WTC11 (cell line): ENCODE data around the gene ADAMTSL4. TPM values are rescaled to one million over a fixed set of nuclear protein-coding genes. Genes with fewer than 3 reads are reported as not detected.

Experiments used
- ATAC-seq: fragments of 200-7000 bp; cut with Tn5 transposase; 2 replicates; pipeline ENCODE4 v1.10.0; 2021; ENCODE audit warnings: mild to moderate bottlenecking, moderate library complexity
- CTCF ChIA-PET: fragments of 300-600 bp; sonication (Branson Sonifier 250); formaldehyde crosslinking; loops from one replicate; lab custom pipeline; 2021; ENCODE audit warnings: antibody characterized with exemption; lab: Charles Lee
- POLR2A ChIA-PET: fragments of 350-600 bp; sonication (Branson Sonifier 250); formaldehyde crosslinking; loops from one replicate; lab custom pipeline; 2021; ENCODE audit warnings: antibody characterized with exemption; lab: Charles Lee
- DNase-seq: peaks from one replicate; pipeline ENCODE4 v3.0.0; 2021; ENCODE audit warnings: low spot score
- H3K27ac Mint-ChIP-seq: 2 replicates; pipeline ENCODE4 v1.8.0; 2021; ENCODE audit warnings: mixed read lengths
- H3K27me3 Mint-ChIP-seq: 2 replicates; pipeline ENCODE4 v1.8.0; 2021; ENCODE audit warnings: low read depth, mild to moderate bottlenecking, moderate library complexity, mixed read lengths
- H3K36me3 Mint-ChIP-seq: 2 replicates; pipeline ENCODE4 v1.8.0; 2021; ENCODE audit warnings: mixed read lengths
- H3K4me1 Mint-ChIP-seq: 2 replicates; pipeline ENCODE4 v1.8.0; 2022; ENCODE audit warnings: mixed read lengths
- H3K4me3 Mint-ChIP-seq: 2 replicates; pipeline ENCODE4 v1.8.0; 2021; ENCODE audit warnings: mild to moderate bottlenecking, moderate library complexity, mixed read lengths
- H3K9me3 Mint-ChIP-seq: 2 replicates; pipeline ENCODE4 v1.8.0; 2021; ENCODE audit warnings: mixed read lengths
- AR ChIP-seq: fragments of 250-450 bp; sonication (Bioruptor Pico); IDR thresholded peaks from 2 replicates; pipeline ENCODE4 v1.9.0; 2021; ENCODE audit warnings: mild to moderate bottlenecking
- ARID4B ChIP-seq: sonication (generic); formaldehyde crosslinking; IDR thresholded peaks from 2 replicates; pipeline ENCODE4 v1.8.0; 2023; ENCODE audit warnings: missing genetic modification reagents, mild to moderate bottlenecking, borderline replicate concordance
- CDX4 ChIP-seq: fragments of 250-450 bp; sonication (Bioruptor Pico); IDR thresholded peaks from 2 replicates; pipeline ENCODE4 v1.9.0; 2021; ENCODE audit warnings: moderate library complexity, mild to moderate bottlenecking, inconsistent platforms, borderline replicate concordance
- CREM ChIP-seq: sonication (generic); formaldehyde crosslinking; IDR thresholded peaks from 2 replicates; pipeline ENCODE4 v1.8.1; 2022; ENCODE audit warnings: mild to moderate bottlenecking, missing genetic modification reagents, moderate library complexity
- E2F1 ChIP-seq: sonication (generic); formaldehyde crosslinking; IDR thresholded peaks from 2 replicates; pipeline ENCODE4 v1.8.0; 2022; ENCODE audit warnings: mild to moderate bottlenecking, missing genetic modification reagents
- ELF4 ChIP-seq: sonication (generic); formaldehyde crosslinking; IDR thresholded peaks from 2 replicates; pipeline ENCODE4 v1.8.1; 2022; ENCODE audit warnings: low read depth, mild to moderate bottlenecking, moderate library complexity, missing genetic modification reagents
- GABPB1 ChIP-seq: sonication (generic); formaldehyde crosslinking; IDR thresholded peaks from 2 replicates; pipeline ENCODE4 v1.8.1; 2023; ENCODE audit warnings: mild to moderate bottlenecking, missing genetic modification reagents
- HMGA2 ChIP-seq: fragments of 250-450 bp; sonication (Bioruptor Pico); IDR thresholded peaks from 2 replicates; pipeline ENCODE4 v1.4.0; 2021; ENCODE audit warnings: mild to moderate bottlenecking, moderate library complexity
- MYBL2 ChIP-seq: sonication (generic); formaldehyde crosslinking; IDR thresholded peaks from 2 replicates; pipeline ENCODE4 v1.8.1; 2023; ENCODE audit warnings: mild to moderate bottlenecking, moderate library complexity, missing genetic modification reagents
- NR3C1 ChIP-seq: sonication (generic); formaldehyde crosslinking; conservative IDR thresholded peaks from 2 replicates; pipeline ENCODE4 v1.8.1; 2023; ENCODE audit warnings: low read depth, mild to moderate bottlenecking, missing genetic modification reagents
- OVOL2 ChIP-seq: fragments of 250-450 bp; sonication (Bioruptor Pico); IDR thresholded peaks from 2 replicates; pipeline ENCODE4 v1.9.0; 2021; ENCODE audit warnings: mild to moderate bottlenecking, borderline replicate concordance
- SMAD3 ChIP-seq: sonication (generic); formaldehyde crosslinking; IDR thresholded peaks from 2 replicates; pipeline ENCODE4 v1.8.0; 2022; ENCODE audit warnings: missing genetic modification reagents, mild to moderate bottlenecking, borderline replicate concordance
- USF1 ChIP-seq: sonication (generic); formaldehyde crosslinking; IDR thresholded peaks from 2 replicates; pipeline ENCODE4 v1.8.0; 2022; ENCODE audit warnings: mild to moderate bottlenecking, missing genetic modification reagents
- USF2 ChIP-seq: sonication (generic); formaldehyde crosslinking; IDR thresholded peaks from 2 replicates; pipeline ENCODE4 v1.8.1; 2023; ENCODE audit warnings: mild to moderate bottlenecking, missing genetic modification reagents, moderate library complexity
- ZNF219 ChIP-seq: sonication (generic); formaldehyde crosslinking; IDR thresholded peaks from 2 replicates; pipeline ENCODE4 v1.8.0; 2023; ENCODE audit warnings: missing genetic modification reagents, mild to moderate bottlenecking, borderline replicate concordance
- ZNF263 ChIP-seq: sonication (generic); formaldehyde crosslinking; IDR thresholded peaks from 2 replicates; pipeline ENCODE4 v1.8.1; 2022; ENCODE audit warnings: low read depth, mild to moderate bottlenecking, moderate library complexity, missing genetic modification reagents
- ZNF317 ChIP-seq: sonication (generic); formaldehyde crosslinking; IDR thresholded peaks from 2 replicates; pipeline ENCODE4 v1.8.1; 2023; ENCODE audit warnings: low read depth, mild to moderate bottlenecking, moderate library complexity, missing genetic modification reagents, borderline replicate concordance
- ZNF425 ChIP-seq: fragments of 250-450 bp; sonication (Bioruptor Pico); conservative IDR thresholded peaks from 2 replicates; pipeline ENCODE4 v1.9.0; 2021; ENCODE audit warnings: mild to moderate bottlenecking
- total RNA-seq: library from RNA; stranded (reverse); gene quantifications from 3 replicates; pipeline ENCODE4 v1.2.3, GENCODE V29; 2021

ADAMTSL4 gene
- total RNA-seq, 1 experiment from 2014 or later = 6.6 TPM

GRCh38 chr1:150561254-150561973 is 12.2 kb downstream of the ADAMTSL4 start (continued):
- TF ChIP-seq CREM (CRISPR knock-in tag) (no peak), OVOL2 (CRISPR knock-in tag) (no peak), ZNF317 (CRISPR knock-in tag) (0 out of 2 replicates have a peak, but pooled peaks have one; percentile 10), MYBL2 (0 out of 2 replicates have a peak, but pooled peaks have one; percentile 22), ARID4B (CRISPR knock-in tag) (0 out of 2 replicates have a peak, but pooled peaks have one; percentile 58), E2F1 (CRISPR knock-in tag) (0 out of 2 replicates have a peak, but pooled peaks have one; percentile 22)

- peak overlapping the region; percentile 98 for H3K27ac Mint-ChIP-seq
- ATAC-seq = peak; percentile 54
- H3K4me3 Mint-ChIP-seq = peak overlapping the region; percentile 92
- H3K36me3 Mint-ChIP-seq = no peaks in the 10 kb centered on the region
- ChIA-PET POLR2A (interaction anchor here (0.5 to 6.4 kb wide), 13 partner anchors 9 to 414 kb away, joined by 3 to 188 read pairs (median 4); partner anchors contain the start of genes ENSA, FALEC, GOLPH3L and MCL1), CTCF (interaction anchor here (0.5 to 7.9 kb wide), 16 partner anchors 9 to 251 kb away, joined by 3 to 144 read pairs (median 8); partner anchors contain the start of genes ADAMTSL4, ENSA, FALEC and MCL1)
- H3K4me1 Mint-ChIP-seq = peaks cover 52% of the 10 kb centered on the region
- no peaks in the 10 kb centered on the region for H3K27me3 Mint-ChIP-seq
- peak; percentile 92 for DNase-seq
- no peaks in the 10 kb centered on the region for H3K9me3 Mint-ChIP-seq
- TF ChIP-seq ZNF317 (CRISPR knock-in tag) = no peak
- 0 out of 2 replicates have a peak, but pooled peaks have one; percentile 7 for TF ChIP-seq E2F1 (CRISPR knock-in tag)
- no peak for TF ChIP-seq USF1 (CRISPR knock-in tag)
- no peak for TF ChIP-seq ZNF263 (CRISPR knock-in tag)
- TF ChIP-seq ZNF425 = no peak
- TF ChIP-seq ZNF219 (CRISPR knock-in tag) = no peak
- TF ChIP-seq USF2 = peak; percentile 70
- peak; percentile 49; the same call in 1 of the 2 replicates for TF ChIP-seq GABPB1 (CRISPR knock-in tag)
- no peak for TF ChIP-seq HMGA2 (CRISPR knock-in tag)
- TF ChIP-seq NR3C1 (CRISPR knock-in tag) = no peak
- no peak for TF ChIP-seq ELF4
- no peak for TF ChIP-seq CDX4 (CRISPR knock-in tag)
- TF ChIP-seq SMAD3 (CRISPR knock-in tag) = no peak
- TF ChIP-seq AR (CRISPR knock-in tag) = 0 out of 2 replicates have a peak, but pooled peaks have one; percentile 34
Measured at GRCh38 chr1:150561974-150562445, 12.8 kb downstream of the ADAMTSL4 start.
